ENCODE results near the gene PON2.

The PON2 gene

DNA sequence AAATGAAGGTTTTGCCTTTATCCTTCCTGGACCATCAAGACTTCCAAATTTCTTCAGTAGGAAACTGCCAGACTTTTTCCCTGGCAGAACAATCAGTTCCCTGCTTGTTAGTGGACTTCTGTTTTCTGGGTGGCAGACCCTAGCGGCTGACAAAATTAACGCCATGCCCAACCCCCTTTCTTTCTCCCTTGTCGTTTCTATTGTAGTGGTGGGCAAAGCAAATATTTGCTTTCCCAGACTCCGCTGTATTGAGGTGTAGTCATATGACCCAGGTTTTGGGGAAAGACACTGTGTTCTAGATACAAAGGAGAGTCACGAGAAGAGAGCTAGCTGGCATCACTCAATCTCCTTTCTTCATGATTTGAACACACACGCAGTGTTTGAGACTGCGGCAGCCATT is 7.7 kb downstream of the PON2 start:
- TF ChIP-seq, protein P1, sequence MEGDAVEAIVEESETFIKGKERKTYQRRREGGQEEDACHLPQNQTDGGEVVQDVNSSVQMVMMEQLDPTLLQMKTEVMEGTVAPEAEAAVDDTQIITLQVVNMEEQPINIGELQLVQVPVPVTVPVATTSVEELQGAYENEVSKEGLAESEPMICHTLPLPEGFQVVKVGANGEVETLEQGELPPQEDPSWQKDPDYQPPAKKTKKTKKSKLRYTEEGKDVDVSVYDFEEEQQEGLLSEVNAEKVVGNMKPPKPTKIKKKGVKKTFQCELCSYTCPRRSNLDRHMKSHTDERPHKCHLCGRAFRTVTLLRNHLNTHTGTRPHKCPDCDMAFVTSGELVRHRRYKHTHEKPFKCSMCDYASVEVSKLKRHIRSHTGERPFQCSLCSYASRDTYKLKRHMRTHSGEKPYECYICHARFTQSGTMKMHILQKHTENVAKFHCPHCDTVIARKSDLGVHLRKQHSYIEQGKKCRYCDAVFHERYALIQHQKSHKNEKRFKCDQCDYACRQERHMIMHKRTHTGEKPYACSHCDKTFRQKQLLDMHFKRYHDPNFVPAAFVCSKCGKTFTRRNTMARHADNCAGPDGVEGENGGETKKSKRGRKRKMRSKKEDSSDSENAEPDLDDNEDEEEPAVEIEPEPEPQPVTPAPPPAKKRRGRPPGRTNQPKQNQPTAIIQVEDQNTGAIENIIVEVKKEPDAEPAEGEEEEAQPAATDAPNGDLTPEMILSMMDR (conservative IDR thresholded peaks at IDR 0.05; ENCODE audit: low read depth) = no peak
- H3K27ac ChIP-seq = no peak overlapping the region
- DNase-seq (ENCODE audit: low spot score) = no peak
- CTCF ChIA-PET = no interaction called here
- POLR2A ChIA-PET (ENCODE audit: low non-redundant PET) = no interaction called here

DNA sequence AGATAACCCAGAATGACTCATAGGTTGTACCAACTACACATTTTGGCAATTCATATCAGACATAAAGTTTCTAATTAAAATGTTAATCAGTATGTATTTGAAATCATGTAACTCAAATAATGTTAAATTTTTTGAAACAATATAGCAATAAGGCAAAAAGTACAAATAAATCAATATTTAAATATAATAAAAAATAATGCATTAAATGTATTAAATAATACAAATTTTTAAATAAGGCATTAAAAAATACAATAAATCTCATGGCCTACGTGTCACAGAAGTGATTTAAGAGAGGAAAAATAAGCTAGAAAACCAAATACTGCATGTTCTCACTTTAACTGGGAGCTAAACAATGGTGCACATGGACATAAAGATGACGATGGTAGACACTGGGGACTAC is 9.1 kb downstream of the PON2 start:
- ChIA-PET POLR2A (ENCODE audit: low non-redundant PET) (no interaction called here), CTCF (interaction anchor here (0.6 kb wide), 1 partner anchor 36 kb away, joined by 3 read pairs; no protein-coding TSS in a partner anchor)
- TF ChIP-seq, protein P1 (conservative IDR thresholded peaks at IDR 0.05; ENCODE audit: low read depth) = no peak
- H3K27ac ChIP-seq = no peak overlapping the region
- no peak for DNase-seq (ENCODE audit: low spot score)

DNA sequence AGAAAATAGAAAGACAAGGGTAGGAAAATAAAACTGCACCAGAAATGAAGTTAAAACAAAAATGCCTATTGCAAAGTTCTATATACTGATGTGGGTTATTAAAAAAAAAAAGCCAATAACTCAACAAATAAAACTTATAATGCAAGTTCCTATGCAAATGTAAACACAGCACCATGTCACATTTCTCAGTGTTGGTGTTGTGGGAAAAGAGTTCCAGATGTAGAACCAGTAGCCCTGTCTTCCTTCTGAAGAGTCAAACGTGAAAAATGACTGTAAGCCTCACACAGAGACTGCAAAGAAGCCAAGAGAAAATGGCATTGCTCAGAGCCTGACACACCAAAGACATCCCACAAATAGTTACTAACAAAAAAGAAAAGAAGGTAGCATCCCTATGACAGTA is 10.1 kb downstream of the PON2 start:
- DNase-seq (ENCODE audit: low spot score) = no peak
- H3K27ac ChIP-seq = no peak overlapping the region
- POLR2A ChIA-PET (ENCODE audit: low non-redundant PET) = no interaction called here
- TF ChIP-seq, protein P1 (conservative IDR thresholded peaks at IDR 0.05; ENCODE audit: low read depth) = no peak
- CTCF ChIA-PET = no interaction called here

DNA sequence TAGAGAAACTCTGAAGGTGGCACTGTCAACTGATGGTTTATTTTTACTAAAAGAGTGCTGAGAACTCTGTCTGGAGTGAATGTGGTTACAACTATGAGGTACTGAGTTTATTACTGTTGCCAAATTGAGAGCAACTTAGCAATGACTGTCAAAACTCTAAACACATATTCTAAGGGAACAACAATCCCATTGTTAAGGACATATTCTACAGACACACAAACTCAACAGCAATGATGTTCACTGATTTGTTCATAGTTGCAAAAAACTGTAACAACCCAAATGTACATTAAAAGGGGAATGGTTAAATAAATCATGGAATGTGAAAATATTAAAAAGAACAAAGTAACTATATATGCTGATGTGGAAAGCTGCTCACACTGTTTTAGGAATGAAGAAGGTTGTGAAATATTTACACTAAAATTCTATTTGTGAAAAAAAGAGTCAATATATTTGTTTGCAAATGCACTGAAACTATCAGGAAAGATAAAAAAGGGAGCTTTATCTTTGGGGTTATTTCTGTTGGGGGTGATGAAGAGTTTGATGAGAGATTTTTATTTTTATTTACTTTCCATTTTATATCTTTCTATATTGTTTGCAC is 12.9 kb downstream of the PON2 start:
- no peak overlapping the region for H3K27ac ChIP-seq
- DNase-seq (ENCODE audit: low spot score) = no peak
- TF ChIP-seq, protein P1 (conservative IDR thresholded peaks at IDR 0.05; ENCODE audit: low read depth) = no peak
- ChIA-PET POLR2A (ENCODE audit: low non-redundant PET) (no interaction called here), CTCF (interaction anchor here (0.6 kb wide), 1 partner anchor 12 kb away, joined by 4 read pairs; no protein-coding TSS in a partner anchor)

DNA sequence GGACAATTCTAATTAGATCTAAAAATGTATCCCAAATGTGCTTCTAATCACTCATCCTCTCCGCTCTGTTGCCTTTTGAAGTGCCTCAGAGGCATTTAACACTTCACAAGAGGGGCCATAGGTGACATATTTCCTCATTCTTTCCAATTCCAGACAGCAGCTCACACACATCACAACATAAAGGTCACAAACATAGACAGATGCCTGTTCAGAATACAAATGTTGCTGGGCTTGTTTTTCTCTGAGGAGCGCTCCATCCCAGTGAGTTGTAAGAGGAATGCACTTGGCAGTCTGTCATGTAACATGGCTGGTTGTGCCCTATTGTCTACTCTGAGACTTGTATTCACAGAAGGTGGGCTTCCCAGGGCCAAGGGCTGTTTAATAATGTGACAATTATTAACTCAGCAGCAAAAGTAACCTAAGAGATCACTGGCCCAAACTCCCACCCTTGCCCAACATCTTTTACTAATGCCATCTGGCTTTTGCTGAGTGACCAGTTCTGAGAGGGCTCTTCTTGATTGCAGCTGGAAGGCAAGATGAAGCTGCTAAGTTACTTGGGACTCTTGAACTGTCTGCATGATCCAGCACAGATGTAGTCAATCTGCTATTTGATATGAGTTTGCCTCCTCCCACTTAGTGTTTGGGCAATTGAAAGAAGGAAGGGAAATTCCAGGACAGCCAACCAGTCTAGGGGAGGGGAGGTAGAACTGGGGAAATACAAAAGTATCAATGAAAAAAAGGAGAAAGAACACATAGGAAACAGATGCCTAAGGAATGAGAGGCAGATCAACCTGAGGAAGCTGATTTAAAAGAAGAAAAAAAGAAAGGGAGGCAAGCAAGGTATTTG is 13.6 kb downstream of the PON2 start:
- H3K27ac ChIP-seq = no peak overlapping the region
- CTCF ChIA-PET = no interaction called here
- POLR2A ChIA-PET (ENCODE audit: low non-redundant PET) = no interaction called here

DNA sequence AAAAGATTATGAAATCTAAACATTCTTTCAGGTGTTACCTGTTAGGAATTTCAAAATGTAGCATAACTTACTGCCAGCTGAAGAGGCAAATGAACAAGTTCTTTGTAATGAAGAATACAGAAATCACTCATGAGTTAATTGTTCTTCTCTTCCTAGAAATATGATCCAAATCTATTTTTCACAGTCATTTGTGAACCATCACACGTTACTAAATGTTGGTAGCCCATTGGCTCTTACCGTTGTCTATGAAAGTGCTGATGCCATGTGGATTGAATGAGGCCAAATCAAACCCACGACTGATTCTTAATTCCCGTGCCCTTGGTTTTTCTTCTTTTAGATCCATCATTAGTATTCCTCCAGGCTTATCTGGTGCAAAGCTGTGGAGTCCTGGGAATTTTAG is 22.8 kb downstream of the PON2 start:
- TF ChIP-seq, protein P1 (conservative IDR thresholded peaks at IDR 0.05; ENCODE audit: low read depth) = no peak
- CTCF ChIA-PET = no interaction called here
- POLR2A ChIA-PET (ENCODE audit: low non-redundant PET) = no interaction called here
- no peak for DNase-seq (ENCODE audit: low spot score)
- no peak overlapping the region for H3K27ac ChIP-seq

More for the DNA sequence above, 13.6 kb downstream of the PON2 start:
- DNase-seq (ENCODE audit: low spot score) = no peak
- TF ChIP-seq, protein P1 (conservative IDR thresholded peaks at IDR 0.05; ENCODE audit: low read depth) = no peak

Data from RWPE1 (cell line).